ENCODE results near the gene ABCA13. TPM values are rescaled to one million over a fixed set of nuclear protein-coding genes. Genes with fewer than 3 reads are reported as not detected.

ABCA13 gene
- total RNA-seq, 1 donor from 2014 or later, result 0.69 TPM

DNA sequence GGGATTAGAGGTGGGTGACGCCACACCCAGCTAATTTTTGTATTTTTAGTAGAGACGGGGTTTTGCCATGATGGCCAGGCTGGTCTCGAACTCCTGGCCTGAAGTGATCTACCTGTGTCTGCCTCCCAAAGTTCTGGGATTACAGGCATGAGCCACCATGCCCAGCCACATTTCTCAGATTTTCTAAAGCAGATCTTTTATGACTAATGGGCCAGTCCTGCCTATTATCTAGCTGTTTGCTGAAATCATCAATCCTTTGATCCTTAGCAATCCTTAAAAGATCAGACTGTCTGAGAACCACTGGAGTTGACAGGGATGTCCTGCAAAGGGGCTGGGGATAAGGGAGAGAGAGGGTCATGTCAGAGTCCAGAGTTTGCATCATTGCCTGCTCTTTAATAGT lies 21.2 kb upstream of the ABCA13 start:
- no peak overlapping the region for H3K4me3 ChIP-seq (ENCODE audit: low read depth, low read length)
- DNase-seq (ENCODE audit: low read depth), result no peak
- TF ChIP-seq, protein P1, sequence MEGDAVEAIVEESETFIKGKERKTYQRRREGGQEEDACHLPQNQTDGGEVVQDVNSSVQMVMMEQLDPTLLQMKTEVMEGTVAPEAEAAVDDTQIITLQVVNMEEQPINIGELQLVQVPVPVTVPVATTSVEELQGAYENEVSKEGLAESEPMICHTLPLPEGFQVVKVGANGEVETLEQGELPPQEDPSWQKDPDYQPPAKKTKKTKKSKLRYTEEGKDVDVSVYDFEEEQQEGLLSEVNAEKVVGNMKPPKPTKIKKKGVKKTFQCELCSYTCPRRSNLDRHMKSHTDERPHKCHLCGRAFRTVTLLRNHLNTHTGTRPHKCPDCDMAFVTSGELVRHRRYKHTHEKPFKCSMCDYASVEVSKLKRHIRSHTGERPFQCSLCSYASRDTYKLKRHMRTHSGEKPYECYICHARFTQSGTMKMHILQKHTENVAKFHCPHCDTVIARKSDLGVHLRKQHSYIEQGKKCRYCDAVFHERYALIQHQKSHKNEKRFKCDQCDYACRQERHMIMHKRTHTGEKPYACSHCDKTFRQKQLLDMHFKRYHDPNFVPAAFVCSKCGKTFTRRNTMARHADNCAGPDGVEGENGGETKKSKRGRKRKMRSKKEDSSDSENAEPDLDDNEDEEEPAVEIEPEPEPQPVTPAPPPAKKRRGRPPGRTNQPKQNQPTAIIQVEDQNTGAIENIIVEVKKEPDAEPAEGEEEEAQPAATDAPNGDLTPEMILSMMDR (conservative IDR thresholded peaks at IDR 0.05; ENCODE audit: low read depth, low read length), result no peak

DNA sequence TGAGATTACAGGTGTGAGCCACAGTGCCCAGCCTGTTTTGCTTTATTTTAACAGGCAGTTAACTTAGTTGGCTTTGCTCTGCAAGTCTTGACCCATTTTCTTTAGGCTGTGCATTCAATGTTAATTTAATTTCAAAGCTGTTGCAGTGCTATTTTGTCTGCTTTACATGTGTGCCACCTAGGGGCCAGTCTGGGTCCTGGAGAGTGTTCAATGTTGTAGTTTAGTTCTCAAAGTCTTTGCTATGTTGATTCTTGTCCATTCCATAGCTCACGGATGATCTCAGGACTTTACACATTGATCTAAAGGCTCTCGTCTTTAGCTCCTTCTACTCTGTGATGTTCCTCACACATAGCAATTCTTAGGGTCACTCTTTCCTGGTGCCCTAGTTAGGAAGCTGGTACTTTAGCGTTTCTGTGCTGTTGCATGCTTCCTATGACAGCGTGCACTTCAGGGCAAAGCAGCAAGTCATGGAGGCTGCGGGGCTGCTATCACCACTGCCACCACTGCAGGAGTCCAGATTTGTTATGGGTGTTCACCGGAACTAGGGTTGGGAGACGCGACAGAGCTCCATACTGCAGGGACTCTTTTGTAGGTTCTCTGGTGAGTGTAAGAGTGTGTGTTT lies 16.4 kb upstream of the ABCA13 start:
- TF ChIP-seq, protein P1 (conservative IDR thresholded peaks at IDR 0.05; ENCODE audit: low read depth, low read length), result peak; percentile 93
- peak; percentile 2 for DNase-seq (ENCODE audit: low read depth)
- no peak overlapping the region for H3K4me3 ChIP-seq (ENCODE audit: low read depth, low read length)

DNA sequence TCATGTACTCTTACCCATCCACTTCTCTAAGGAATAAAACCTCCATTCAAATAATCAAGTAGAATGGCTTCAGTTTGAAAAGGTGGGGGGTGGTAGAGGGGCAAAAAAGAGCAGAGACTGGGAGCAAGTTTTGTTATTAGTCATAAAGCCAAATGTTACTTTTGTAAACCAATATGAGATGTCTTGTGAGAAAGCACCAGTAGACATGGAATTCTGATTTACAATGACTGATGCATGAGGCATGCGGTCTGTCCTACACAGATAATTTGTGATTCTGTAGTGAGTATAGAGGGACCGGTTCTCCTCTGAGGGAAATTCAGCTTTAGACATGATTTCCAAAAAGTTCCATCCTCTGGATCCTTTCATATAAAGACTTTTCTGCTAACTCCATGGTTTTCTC lies 12.9 kb upstream of the ABCA13 start:
- TF ChIP-seq, protein P1 (conservative IDR thresholded peaks at IDR 0.05; ENCODE audit: low read depth, low read length), result no peak
- no peak for DNase-seq (ENCODE audit: low read depth)
- H3K4me3 ChIP-seq (ENCODE audit: low read depth, low read length), result no peak overlapping the region

- no peak for DNase-seq (ENCODE audit: low read depth)
- H3K4me3 ChIP-seq (ENCODE audit: low read depth, low read length), result no peak overlapping the region
- TF ChIP-seq, protein P1 (conservative IDR thresholded peaks at IDR 0.05; ENCODE audit: low read depth, low read length), result no peak
Observed at GRCh38 chr7:48161407-48162125, 9.7 kb upstream of the ABCA13 start.

DNA sequence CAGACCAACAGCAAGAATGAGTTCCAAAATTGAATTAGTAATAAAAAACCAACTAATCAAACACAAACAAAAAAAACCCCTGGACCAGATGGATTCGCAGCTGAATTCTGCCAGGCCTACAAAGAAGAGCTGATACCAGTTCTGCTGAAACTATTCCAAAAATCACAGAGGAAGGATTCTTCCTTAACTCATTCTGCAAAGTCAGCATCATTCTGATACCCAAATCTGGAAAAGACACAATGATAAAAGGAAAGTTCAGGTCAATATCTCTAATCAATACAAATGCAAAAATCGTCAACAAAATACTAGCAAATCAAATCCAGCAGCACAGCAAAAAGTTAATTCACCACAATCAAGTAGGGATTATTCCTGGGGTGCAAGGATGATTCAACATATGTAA lies 6.1 kb upstream of the ABCA13 start:
- TF ChIP-seq, protein P1 (conservative IDR thresholded peaks at IDR 0.05; ENCODE audit: low read depth, low read length), result no peak
- DNase-seq (ENCODE audit: low read depth), result no peak
- H3K4me3 ChIP-seq (ENCODE audit: low read depth, low read length), result no peak overlapping the region

DNA sequence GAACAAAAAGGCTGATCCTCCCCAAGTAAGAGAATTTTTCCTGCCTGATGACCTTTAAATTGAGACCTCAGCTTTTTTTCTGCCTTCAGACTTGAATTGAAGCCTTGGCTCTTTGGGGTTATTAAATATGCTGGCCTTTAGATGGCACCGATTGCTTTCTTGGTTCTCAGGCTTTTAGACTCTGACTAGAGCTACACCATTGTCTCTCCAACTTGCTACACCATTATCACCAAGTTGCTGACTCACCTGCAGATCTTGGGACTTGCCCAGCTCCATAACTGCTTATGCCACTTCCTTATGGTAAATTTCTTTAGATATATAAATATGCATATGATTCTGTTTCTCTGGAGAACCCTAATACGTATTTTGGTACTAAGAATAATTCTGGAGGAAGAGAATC lies 3.1 kb upstream of the ABCA13 start:
- TF ChIP-seq, protein P1 (conservative IDR thresholded peaks at IDR 0.05; ENCODE audit: low read depth, low read length), result no peak
- H3K4me3 ChIP-seq (ENCODE audit: low read depth, low read length), result no peak overlapping the region
- DNase-seq (ENCODE audit: low read depth), result peak; percentile 2

GRCh38 chr7:48170506-48170905 lies 752 bp upstream of the ABCA13 start:
- no peak overlapping the region for H3K4me3 ChIP-seq (ENCODE audit: low read depth, low read length)
- no peak for DNase-seq (ENCODE audit: low read depth)
- TF ChIP-seq, protein P1 (conservative IDR thresholded peaks at IDR 0.05; ENCODE audit: low read depth, low read length), result no peak
